SKM-1 (cell line): ENCODE results near the gene PRDX2.

Experiments
- DNase-seq: peaks from one replicate; lab custom pipeline; 2025; ENCODE audit not compliant: unreplicated experiment; lab: John Stamatoyannopoulos, UW

PRDX2 gene

GRCh38 chr19:12792853-12793289, 8.7 kb downstream of the PRDX2 start:
- DNase-seq = no peak

- peak; percentile 35 for DNase-seq
Measured at GRCh38 chr19:12792051-12792852, 9.3 kb downstream of the PRDX2 start.

- peak; percentile 82 for DNase-seq
Measured at GRCh38 chr19:12791345-12792050, 10.1 kb downstream of the PRDX2 start, which contains the start of gene JUNB. Gene JUNB (plus strand): TSS chr19:12791486. CDS start chr19:12791772, 286 bp downstream.

GRCh38 chr19:12790628-12791344, 10.8 kb downstream of the PRDX2 start:
- DNase-seq = no peak

- DNase-seq = peak; percentile 98
Measured at GRCh38 chr19:12789904-12790619, 11.5 kb downstream of the PRDX2 start.

GRCh38 chr19:12789098-12789903, 12.3 kb downstream of the PRDX2 start:
- no peak for DNase-seq

GRCh38 chr19:12788682-12789097, 12.9 kb downstream of the PRDX2 start:
- no peak for DNase-seq

- no peak for DNase-seq
Measured at GRCh38 chr19:12788042-12788681, 13.4 kb downstream of the PRDX2 start.

GRCh38 chr19:12787458-12787857, 14.1 kb downstream of the PRDX2 start:
- no peak for DNase-seq

- no peak for DNase-seq
Measured at GRCh38 chr19:12786952-12787351, 14.6 kb downstream of the PRDX2 start.

- DNase-seq = peak; percentile 73
Measured at GRCh38 chr19:12786141-12786870, 15.3 kb downstream of the PRDX2 start.

- peak; percentile 58 for DNase-seq
Measured at GRCh38 chr19:12785431-12786031, 16.1 kb downstream of the PRDX2 start.

GRCh38 chr19:12784871-12785430, 16.6 kb downstream of the PRDX2 start:
- no peak for DNase-seq

GRCh38 chr19:12784394-12784870, 17.2 kb downstream of the PRDX2 start:
- no peak for DNase-seq

GRCh38 chr19:12783849-12784393, 17.7 kb downstream of the PRDX2 start:
- no peak for DNase-seq

GRCh38 chr19:12783291-12783848, 18.2 kb downstream of the PRDX2 start:
- no peak for DNase-seq
